HL-60 (cell line): Measurements from ENCODE around the gene PLS3.

Experiments used
- DNase-seq, 2 experiments: peaks; one replicate each; pipeline ENCODE4 v3.0.0-alpha.2; 2010 to 2020; ENCODE audit warnings: low read depth in 1 of 2, low spot score in 1 of 2
- H3K27ac ChIP-seq: fragments of 250-450 bp; sonication (Bioruptor Pico); replicated peaks from 2 replicates; pipeline ENCODE4 v1.5.1; 2020; ENCODE audit warnings: mild to moderate bottlenecking, moderate library complexity
- H3K27me3 ChIP-seq: fragments of 250-450 bp; sonication (Bioruptor Pico); 2 replicates; pipeline ENCODE4 v1.5.1; 2021; ENCODE audit warnings: mild to moderate bottlenecking, moderate library complexity; ENCODE audit not compliant: insufficient read depth, poor library complexity, severe bottlenecking
- H3K4me3 ChIP-seq: replicated peaks from 2 replicates; pipeline ENCODE4 v1.5.1; 2011; ENCODE audit warnings: mild to moderate bottlenecking, control low read depth, low read length; ENCODE audit not compliant: insufficient read depth
- CTCF ChIP-seq: IDR thresholded peaks from one replicate; pipeline ENCODE4 v1.5.1; 2011; ENCODE audit warnings: low read length, control low read depth, inconsistent platforms; ENCODE audit not compliant: insufficient read depth
- GABPA ChIP-seq: IDR thresholded peaks from 2 replicates; pipeline ENCODE4 v1.6.1; 2012; ENCODE audit warnings: low read depth
- POLR2AphosphoS5 ChIP-seq: IDR thresholded peaks from 2 replicates; pipeline ENCODE4 v1.6.1; 2012; ENCODE audit warnings: low read depth
- REST ChIP-seq: IDR thresholded peaks from 2 replicates; pipeline ENCODE4 v1.6.1; 2012; ENCODE audit warnings: low read depth; ENCODE audit not compliant: insufficient replicate concordance
- SPI1 ChIP-seq: IDR thresholded peaks from 2 replicates; pipeline ENCODE4 v1.6.1; 2012; ENCODE audit warnings: low read depth, mild to moderate bottlenecking, borderline replicate concordance

Gene PLS3

GRCh38 chrX:115602729-115603389 is 41.9 kb downstream of the PLS3 start:
- DNase-seq, result no peak
- no peak overlapping the region for H3K27ac ChIP-seq

DNA sequence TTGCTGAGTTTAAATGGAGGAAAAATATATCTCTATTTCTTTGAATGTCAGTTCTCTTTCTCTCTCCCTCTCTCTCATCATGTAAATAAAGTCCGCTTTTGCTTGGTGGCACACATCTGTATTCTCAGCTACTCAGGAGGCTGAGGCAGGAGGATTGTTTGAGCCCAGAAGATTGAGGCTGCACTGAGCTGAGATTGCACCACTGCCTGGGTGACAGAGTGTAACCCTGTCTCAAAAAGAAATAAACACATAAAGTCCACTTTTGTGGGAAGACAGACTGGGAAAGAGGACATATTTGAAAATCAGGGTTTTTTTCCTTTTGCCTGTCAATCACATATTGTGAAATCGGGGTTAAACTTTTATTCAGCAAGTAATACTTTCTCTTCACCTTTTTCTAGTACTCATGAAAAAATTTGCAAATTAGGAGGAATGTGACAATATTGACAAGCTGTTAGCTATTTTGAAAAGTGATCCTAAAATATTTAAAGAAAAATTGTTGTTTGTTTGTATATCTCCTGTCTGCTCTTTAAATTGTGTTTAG is 42.6 kb downstream of the PLS3 start:
- no peaks in the 10 kb centered on the region for H3K27me3 ChIP-seq
- no peak overlapping the region for H3K27ac ChIP-seq
- no peak for DNase-seq
- no peak overlapping the region for H3K4me3 ChIP-seq
- no peak for TF ChIP-seq SPI1
- TF ChIP-seq GABPA, result no peak
- TF ChIP-seq CTCF, result no peak
- no peak for TF ChIP-seq POLR2AphosphoS5

More at GRCh38 chrX:115602729-115603389, 41.9 kb downstream of the PLS3 start:
- H3K27me3 ChIP-seq, result no peaks in the 10 kb centered on the region
- TF ChIP-seq REST (no peak), CTCF (no peak), SPI1 (no peak), GABPA (no peak)
- no peak overlapping the region for H3K4me3 ChIP-seq

DNA sequence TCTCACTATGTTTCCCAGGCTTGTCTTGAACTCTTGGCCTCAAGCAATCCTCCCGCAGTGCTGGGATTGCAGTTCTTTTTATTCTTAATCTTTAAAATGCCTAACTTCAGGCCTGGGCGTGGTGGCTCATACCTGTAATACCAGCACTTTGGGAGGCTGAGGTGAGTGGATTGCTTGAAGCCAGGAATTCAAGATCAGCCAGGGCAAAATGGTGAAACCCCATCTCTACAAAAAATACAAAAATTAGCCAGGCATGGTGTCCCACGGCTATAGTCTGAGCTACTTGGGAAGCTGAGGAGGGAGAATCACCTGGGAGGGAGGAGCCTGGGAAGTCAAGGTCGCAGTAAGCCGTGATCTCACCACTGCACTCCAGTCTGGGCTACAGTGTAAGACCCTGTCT is 45.9 kb downstream of the PLS3 start:
- no peak for DNase-seq
- no peak overlapping the region for H3K4me3 ChIP-seq
- no peaks in the 10 kb centered on the region for H3K27me3 ChIP-seq
- TF ChIP-seq REST (no peak), GABPA (no peak), SPI1 (no peak), POLR2AphosphoS5 (no peak), CTCF (no peak)
- no peak overlapping the region for H3K27ac ChIP-seq

- TF ChIP-seq SPI1, result no peak
- TF ChIP-seq POLR2AphosphoS5, result no peak
- TF ChIP-seq REST, result no peak
- TF ChIP-seq GABPA, result no peak
- no peak for TF ChIP-seq CTCF
- H3K27ac ChIP-seq, result no peak overlapping the region
These were observed 48.6 kb downstream of the PLS3 start for GRCh38 chrX:115609621-115610020.

More at GRCh38 chrX:115609621-115610020, 48.6 kb downstream of the PLS3 start:
- no peak for DNase-seq
- Histone ChIP-seq H3K27me3 (no peaks in the 10 kb centered on the region), H3K4me3 (no peak overlapping the region)
